ENCODE measurements around the gene KRTAP13-1. TPM values are rescaled to one million over a fixed set of nuclear protein-coding genes. Genes with fewer than 3 reads are reported as not detected.

Gene KRTAP13-1
- total and polyA plus RNA-seq, 2 donors (not counting 3 experiments of a cell fraction or from before 2014, with no cell fraction given) = not detected

Small RNA genes lying within 50 kb of the gene (microRNA-seq; reads per million reads assigned to microRNA genes)
- not detected for gene MIR4327 (ENCODE audit: borderline number of aligned reads, borderline replicate concordance)

Small RNA genes lying within 50 kb of the gene (small RNA-seq; reads per million reads assigned to genes)
- not detected for gene KRTAP23-1 (ENCODE audit: insufficient read depth, insufficient read length, low read depth, low replicate concordance)
- gene MIR4327 (ENCODE audit: insufficient read depth, insufficient read length, low read depth, low replicate concordance) = not detected

Other genes with a start within 250 kb of the KRTAP13-1 start
- gene CLDN17, start 229.2 kb upstream of the KRTAP13-1 start, total RNA-seq = not detected in 2 replicates
- gene CLDN17, start 229.2 kb upstream of the KRTAP13-1 start, polyA plus RNA-seq = not detected in 2 replicates
- gene CLDN8, start 179.9 kb upstream of the KRTAP13-1 start, total RNA-seq = not detected in 2 replicates
- gene CLDN8, start 179.9 kb upstream of the KRTAP13-1 start, polyA plus RNA-seq = not detected in 2 replicates
- not detected in 2 replicates for gene KRTAP24-1, start 113.1 kb upstream of the KRTAP13-1 start, total RNA-seq
- not detected in 2 replicates for gene KRTAP24-1, start 113.1 kb upstream of the KRTAP13-1 start, polyA plus RNA-seq
- not detected in 2 replicates for gene KRTAP25-1, start 106.5 kb upstream of the KRTAP13-1 start, total RNA-seq
- gene KRTAP25-1, start 106.5 kb upstream of the KRTAP13-1 start, polyA plus RNA-seq = not detected in 2 replicates
- gene KRTAP26-1, start 75.7 kb upstream of the KRTAP13-1 start, total RNA-seq = not detected in 2 replicates
- not detected in 2 replicates for gene KRTAP26-1, start 75.7 kb upstream of the KRTAP13-1 start, polyA plus RNA-seq
- not detected in 2 replicates for gene KRTAP27-1, start 58.3 kb upstream of the KRTAP13-1 start, total RNA-seq
- not detected in 2 replicates for gene KRTAP27-1, start 58.3 kb upstream of the KRTAP13-1 start, polyA plus RNA-seq
- gene KRTAP23-1, start 47.4 kb upstream of the KRTAP13-1 start, total RNA-seq = not detected in 2 replicates
- not detected in 2 replicates for gene KRTAP23-1, start 47.4 kb upstream of the KRTAP13-1 start, polyA plus RNA-seq
- gene KRTAP13-2, start 23.8 kb upstream of the KRTAP13-1 start, total RNA-seq = not detected in 2 replicates
- gene KRTAP13-2, start 23.8 kb upstream of the KRTAP13-1 start, polyA plus RNA-seq = not detected in 2 replicates
- gene KRTAP13-3, start 29.9 kb downstream of the KRTAP13-1 start, total RNA-seq = not detected in 2 replicates
- not detected in 2 replicates for gene KRTAP13-3, start 29.9 kb downstream of the KRTAP13-1 start, polyA plus RNA-seq
- not detected in 2 replicates for gene KRTAP13-4, start 34.2 kb downstream of the KRTAP13-1 start, total RNA-seq
- gene KRTAP13-4, start 34.2 kb downstream of the KRTAP13-1 start, polyA plus RNA-seq = not detected in 2 replicates
- not detected in 2 replicates for gene KRTAP15-1, start 44.2 kb downstream of the KRTAP13-1 start, total RNA-seq
- not detected in 2 replicates for gene KRTAP15-1, start 44.2 kb downstream of the KRTAP13-1 start, polyA plus RNA-seq
- gene KRTAP19-1, start 84.3 kb downstream of the KRTAP13-1 start, total RNA-seq = not detected in 2 replicates
- not detected in 2 replicates for gene KRTAP19-1, start 84.3 kb downstream of the KRTAP13-1 start, polyA plus RNA-seq
- not detected in 2 replicates for gene KRTAP19-2, start 91.4 kb downstream of the KRTAP13-1 start, total RNA-seq
- not detected in 2 replicates for gene KRTAP19-2, start 91.4 kb downstream of the KRTAP13-1 start, polyA plus RNA-seq
- not detected in 2 replicates for gene KRTAP19-3, start 96.0 kb downstream of the KRTAP13-1 start, total RNA-seq
- not detected in 2 replicates for gene KRTAP19-3, start 96.0 kb downstream of the KRTAP13-1 start, polyA plus RNA-seq
- not detected in 2 replicates for gene KRTAP19-4, start 101.1 kb downstream of the KRTAP13-1 start, total RNA-seq
- gene KRTAP19-4, start 101.1 kb downstream of the KRTAP13-1 start, polyA plus RNA-seq = not detected in 2 replicates
- gene KRTAP19-5, start 106.1 kb downstream of the KRTAP13-1 start, total RNA-seq = not detected in 2 replicates
- gene KRTAP19-5, start 106.1 kb downstream of the KRTAP13-1 start, polyA plus RNA-seq = not detected in 2 replicates
- not detected in 2 replicates for gene KRTAP19-6, start 145.8 kb downstream of the KRTAP13-1 start, total RNA-seq
- not detected in 2 replicates for gene KRTAP19-6, start 145.8 kb downstream of the KRTAP13-1 start, polyA plus RNA-seq
- gene KRTAP19-7, start 165.3 kb downstream of the KRTAP13-1 start, total RNA-seq = not detected in 2 replicates
- not detected in 2 replicates for gene KRTAP19-7, start 165.3 kb downstream of the KRTAP13-1 start, polyA plus RNA-seq
- gene KRTAP22-2, start 194.4 kb downstream of the KRTAP13-1 start, total RNA-seq = not detected in 2 replicates
- not detected in 2 replicates for gene KRTAP22-2, start 194.4 kb downstream of the KRTAP13-1 start, polyA plus RNA-seq
- gene KRTAP6-3, start 196.4 kb downstream of the KRTAP13-1 start, total RNA-seq = not detected in 2 replicates
- gene KRTAP6-3, start 196.4 kb downstream of the KRTAP13-1 start, polyA plus RNA-seq = not detected in 2 replicates
- gene KRTAP6-2, start 202.9 kb downstream of the KRTAP13-1 start, total RNA-seq = not detected in 2 replicates
- gene KRTAP6-2, start 202.9 kb downstream of the KRTAP13-1 start, polyA plus RNA-seq = not detected in 2 replicates
- gene KRTAP22-1, start 205.1 kb downstream of the KRTAP13-1 start, total RNA-seq = not detected in 2 replicates
- gene KRTAP22-1, start 205.1 kb downstream of the KRTAP13-1 start, polyA plus RNA-seq = not detected in 2 replicates
- not detected in 2 replicates for gene KRTAP6-1, start 217.9 kb downstream of the KRTAP13-1 start, total RNA-seq
- gene KRTAP6-1, start 217.9 kb downstream of the KRTAP13-1 start, polyA plus RNA-seq = not detected in 2 replicates
- gene KRTAP20-1, start 220.4 kb downstream of the KRTAP13-1 start, total RNA-seq = not detected in 2 replicates
- not detected in 2 replicates for gene KRTAP20-1, start 220.4 kb downstream of the KRTAP13-1 start, polyA plus RNA-seq
- gene KRTAP20-4, start 224.6 kb downstream of the KRTAP13-1 start, total RNA-seq = not detected in 2 replicates
- not detected in 2 replicates for gene KRTAP20-4, start 224.6 kb downstream of the KRTAP13-1 start, polyA plus RNA-seq
- not detected in 2 replicates for gene KRTAP20-2, start 239.2 kb downstream of the KRTAP13-1 start, total RNA-seq
- not detected in 2 replicates for gene KRTAP20-2, start 239.2 kb downstream of the KRTAP13-1 start, polyA plus RNA-seq
- not detected in 2 replicates for gene KRTAP20-3, start 246.8 kb downstream of the KRTAP13-1 start, total RNA-seq
- not detected in 2 replicates for gene KRTAP20-3, start 246.8 kb downstream of the KRTAP13-1 start, polyA plus RNA-seq

Data from endothelial cell of umbilical vein (primary cell).